HCEC 1CT (cell line): ENCODE measurements around the gene CIBAR2.

Experiments used
- DNase-seq: peaks from one replicate; pipeline ENCODE4 v3.0.0-alpha.2; 2017

The CIBAR2 gene

DNA sequence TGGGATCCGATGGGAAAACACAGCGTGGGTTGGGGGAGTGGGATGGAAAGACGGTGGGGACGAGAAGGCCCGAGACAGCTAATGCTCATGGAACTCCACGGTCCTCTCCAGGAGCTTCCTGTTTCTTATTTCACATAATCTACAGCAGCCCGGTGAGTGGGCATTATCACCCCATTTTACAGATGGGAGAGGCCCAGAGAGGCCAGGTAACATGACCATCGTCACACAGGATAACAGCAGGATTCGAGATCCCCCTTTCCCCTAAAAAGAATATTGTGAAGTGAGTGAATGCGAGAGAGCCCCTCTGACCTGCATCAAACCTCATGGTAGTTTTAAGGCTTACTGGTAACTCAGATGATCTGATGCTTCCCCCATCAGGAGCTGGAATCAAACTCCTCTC, 12.0 kb downstream of the CIBAR2 start:
- DNase-seq: no peak

DNA sequence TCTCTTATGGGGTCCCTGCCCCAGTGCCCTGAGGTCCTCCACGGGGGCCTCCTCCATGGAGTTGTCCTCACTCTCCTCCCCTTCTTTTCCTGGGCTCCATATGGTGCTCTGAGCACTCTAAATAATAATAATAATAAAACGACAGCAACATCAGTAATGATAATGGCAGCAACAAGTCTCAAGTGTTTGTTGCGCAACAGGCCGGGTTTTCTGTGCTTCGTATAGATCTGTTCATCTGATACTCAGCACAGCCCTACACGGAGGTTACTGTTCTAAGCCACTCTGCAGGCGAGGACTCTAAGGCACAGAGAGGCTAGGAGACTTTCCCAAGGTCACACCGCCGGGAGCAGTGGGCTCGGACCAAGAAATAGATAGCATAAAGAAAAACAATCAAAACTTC, 13.7 kb downstream of the CIBAR2 start:
- DNase-seq: no peak

DNA sequence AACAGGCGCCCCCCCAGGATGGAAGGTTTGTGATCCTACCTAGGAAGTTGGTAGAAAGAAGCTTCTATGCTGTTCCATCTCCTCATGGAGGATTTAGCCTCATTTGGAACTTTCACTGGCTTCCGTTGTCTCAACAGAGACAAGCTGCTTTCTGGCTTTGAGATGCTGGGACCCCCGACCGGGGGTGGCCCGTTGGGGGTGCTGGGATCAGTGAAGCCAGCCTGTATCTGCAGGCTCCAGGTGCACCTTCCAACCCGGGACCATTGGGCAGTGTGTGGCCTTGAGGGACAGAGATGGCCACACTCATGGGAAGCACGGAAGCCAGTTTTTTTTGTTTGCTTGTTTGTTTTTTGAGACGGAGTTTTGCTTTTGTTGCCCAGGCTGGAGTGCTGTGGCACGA, 15.4 kb downstream of the CIBAR2 start:
- DNase-seq: no peak

DNA sequence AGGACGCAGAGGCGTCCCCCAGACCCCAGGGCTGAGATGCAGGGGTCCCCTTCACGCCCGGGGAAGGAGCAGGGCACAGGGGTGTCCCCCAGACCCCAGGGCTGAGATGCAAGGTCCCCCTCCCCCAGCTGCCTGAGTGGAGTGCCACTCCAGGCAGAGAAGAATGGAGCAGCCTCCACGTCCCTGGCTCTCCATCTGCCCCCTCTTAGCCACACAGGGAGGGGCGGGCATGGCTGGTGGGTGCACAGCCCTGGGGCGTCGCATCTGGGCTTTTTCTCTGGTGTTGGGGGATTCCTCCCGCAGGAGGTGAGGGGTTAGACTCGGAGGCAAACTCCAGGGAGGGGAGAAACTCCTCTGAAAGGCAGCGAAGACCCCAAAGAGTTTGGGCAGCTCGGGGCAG, 17.5 kb downstream of the CIBAR2 start:
- no peak for DNase-seq

DNA sequence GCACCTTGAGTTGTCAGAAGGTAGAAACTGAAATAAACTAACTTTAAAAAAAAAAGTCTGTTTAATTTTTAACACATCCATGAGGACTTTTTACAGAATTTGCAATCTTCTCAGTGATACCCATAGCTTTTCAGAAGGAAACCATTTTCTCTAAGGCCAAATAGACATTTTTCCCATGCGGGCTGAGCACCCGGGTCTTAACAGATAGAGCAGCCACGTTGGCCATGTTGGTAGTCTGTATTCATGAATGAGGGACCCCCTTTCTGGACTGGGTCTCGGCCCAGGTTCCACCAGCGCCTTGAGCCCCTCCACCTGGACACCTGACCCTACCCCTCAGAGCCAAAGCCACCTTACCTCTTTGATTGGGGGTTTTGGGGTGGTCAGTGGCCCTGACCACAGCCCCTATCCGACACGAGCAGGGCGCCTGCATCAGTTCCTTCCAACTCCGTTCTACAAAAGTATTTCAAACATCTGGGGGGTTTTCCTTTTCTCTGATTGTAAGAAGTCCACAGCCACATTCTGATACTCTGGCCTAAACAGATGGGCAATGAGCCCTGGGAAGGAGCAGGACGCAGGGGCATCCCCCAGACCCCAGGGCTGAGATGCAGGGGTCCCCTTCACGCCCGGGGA, 18.0 kb downstream of the CIBAR2 start:
- DNase-seq: no peak

DNA sequence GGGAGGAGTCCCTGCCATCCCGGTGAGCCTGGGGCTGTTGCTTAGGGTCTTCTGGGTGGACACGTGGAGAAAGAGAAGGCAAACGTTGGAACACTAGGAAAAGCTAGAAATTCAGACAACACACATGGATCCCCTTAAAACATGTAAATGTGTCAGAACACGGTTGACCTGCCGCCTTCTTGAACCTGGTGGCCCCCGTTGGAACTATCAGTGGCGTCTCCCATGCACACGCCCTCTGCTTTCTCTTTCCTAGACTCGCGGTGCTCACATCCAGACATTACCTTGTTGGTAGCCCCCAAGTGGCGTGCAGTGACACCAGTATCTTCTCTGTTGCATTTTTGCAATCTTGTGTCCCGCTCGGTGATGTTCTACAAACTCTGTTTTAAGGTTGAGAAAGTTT, 18.6 kb downstream of the CIBAR2 start:
- no peak for DNase-seq

DNA sequence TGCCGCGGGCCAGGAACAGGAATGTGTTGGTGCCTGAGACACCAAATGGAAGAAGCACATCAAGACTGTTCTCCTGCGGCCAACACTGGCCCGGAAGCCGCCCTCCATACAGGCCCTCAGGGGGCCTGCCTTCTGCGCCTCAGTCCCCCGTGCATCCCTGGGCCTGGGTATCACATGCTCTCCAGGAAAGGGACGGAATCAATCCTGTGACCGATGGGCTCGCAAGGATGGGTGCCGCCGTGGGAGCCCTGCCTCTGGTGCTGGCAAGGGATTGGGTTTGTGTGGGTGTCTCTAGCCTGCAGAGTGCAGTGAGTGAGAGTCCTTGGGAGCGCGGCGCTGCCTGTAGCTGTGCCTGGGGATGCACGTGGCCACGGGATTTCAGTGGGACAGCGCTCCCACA, 19.4 kb downstream of the CIBAR2 start:
- no peak for DNase-seq

DNA sequence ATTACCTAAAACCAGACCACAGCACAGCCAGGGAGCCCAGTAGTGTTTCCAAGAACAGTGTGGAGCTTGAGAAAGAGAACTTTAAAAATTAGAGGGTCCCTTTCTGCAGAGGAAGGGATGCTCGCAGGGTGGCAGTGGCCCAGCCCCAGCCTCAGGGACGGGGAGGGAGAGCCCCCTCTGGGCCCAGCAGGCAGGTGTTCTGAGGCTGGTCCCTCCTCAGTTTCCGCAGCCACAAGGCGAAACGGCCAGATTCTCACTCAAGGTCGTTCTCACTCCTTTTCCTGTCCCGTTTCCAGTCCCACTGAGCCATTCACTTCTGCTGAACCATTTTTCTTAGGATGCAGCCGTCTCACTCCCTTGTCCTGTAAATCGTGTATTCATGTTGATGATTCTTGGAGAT, 20.0 kb downstream of the CIBAR2 start:
- no peak for DNase-seq

DNA sequence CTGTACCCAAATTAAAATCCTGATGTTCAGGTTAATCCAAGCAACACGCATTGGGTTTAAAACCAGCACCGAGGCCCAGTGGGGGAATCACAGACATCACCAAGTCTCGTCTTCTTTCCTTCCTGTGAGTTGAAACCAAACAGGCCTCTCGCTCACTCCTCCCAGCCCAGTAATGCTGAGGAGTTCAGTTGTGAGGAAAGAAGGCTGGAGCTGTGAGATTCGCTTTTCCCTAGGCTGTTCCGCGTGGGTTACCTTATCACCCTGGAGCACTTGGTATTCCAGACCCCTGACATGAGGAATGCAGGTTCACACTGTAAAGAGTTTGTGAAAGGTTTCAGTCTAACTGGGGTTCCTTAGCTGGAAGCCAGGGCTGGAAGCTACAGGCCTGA, 20.8 kb downstream of the CIBAR2 start:
- DNase-seq: no peak

DNA sequence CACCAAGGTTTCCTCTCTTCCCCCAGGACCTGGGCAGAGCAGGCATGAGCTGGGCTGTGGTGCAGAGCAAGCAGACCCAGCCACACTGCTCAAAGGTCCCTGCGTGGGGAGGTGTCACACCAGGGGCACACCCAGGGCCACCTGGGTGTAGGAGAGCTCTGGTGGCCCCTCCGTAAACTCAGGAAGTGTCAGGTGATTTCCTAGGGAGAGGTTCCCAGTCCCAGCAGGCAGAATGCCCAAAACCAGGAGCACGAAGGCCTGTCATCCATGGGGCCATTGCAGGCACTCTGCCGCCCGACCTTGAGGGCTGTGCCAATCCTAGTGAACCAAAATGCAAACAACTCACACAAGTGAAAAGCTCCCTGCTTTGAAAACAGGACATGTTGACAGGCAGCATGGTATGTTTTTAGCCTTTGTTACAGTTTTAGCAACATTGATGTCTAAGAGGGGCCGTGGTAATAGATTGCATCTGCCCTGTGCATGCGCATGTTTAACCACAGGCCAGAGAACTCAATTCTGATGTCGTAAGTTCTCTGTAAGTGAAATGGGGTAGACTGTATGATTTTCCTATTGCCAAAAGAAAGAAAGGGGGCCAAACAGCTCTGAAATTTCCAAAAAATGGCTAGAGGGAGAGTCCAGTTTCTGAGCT, 21.3 kb downstream of the CIBAR2 start:
- no peak for DNase-seq

DNA sequence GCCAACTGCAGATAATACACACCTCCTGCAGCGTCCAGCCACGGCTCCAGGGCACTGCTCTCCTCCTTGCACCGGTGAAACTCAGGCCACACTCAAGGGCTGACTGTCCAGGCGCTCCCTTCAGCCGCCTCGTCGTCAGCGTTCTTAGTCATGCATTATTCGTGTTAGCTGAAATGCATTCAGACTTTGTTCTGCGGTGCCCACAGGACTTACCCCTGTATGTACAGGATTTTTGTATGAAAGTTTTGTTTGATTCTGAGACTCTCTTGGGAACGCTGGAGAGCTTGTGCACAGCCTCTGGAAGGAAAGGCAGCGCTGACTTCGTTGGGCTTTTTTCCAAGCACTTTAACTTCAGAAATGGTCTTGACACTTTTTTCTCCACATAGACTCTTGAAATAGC, 22.1 kb downstream of the CIBAR2 start:
- no peak for DNase-seq

DNA sequence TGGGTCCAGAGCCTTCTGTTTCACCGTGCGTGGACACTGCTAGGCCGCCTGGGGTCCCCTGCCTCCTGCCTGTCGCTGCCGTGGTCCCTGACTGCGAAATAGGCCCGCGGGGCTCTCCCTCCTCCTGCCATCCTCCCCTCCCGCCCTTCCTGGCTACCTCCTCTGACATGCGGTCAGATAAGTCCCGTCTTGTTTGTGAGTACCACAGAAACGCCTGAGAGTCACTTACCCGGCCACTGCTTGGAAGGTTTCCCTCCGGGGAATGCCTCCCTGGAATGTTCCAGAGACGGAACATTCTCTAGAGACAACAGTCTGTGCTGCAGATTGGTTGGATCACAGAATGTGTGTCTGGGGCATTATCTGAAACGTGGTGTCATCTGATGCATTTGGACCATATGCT, 22.7 kb downstream of the CIBAR2 start:
- no peak for DNase-seq

DNA sequence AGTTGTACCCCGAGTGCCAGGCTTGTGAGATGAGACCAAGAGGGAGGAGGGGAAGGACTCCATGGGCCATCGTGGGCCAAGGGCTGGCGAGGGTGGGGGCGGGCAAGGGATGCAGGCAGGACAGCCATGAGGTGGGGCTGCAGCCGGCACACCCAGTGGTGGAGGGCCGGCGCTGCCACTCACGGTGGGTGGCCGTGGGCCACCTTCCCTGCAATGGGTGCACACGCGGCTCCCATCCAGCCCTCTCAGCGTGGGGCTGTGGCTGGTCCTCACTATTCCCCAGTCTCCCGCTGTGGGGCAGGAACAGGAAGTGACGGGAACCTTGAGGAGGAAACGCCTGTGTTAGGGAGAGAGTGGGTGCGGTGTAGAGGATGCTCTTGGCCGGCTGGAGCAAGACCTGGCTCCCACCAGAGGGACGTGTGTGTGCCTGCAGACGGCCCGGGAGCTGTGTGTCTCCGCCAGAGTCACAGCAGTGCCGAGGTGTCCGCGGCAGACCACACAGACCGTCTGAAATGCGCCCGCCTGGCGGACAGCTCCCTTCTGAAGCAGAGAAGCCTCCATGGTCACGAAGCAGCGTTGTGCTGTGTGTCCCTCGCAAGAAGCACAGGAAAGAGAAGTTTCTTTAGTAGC, 23.6 kb downstream of the CIBAR2 start:
- no peak for DNase-seq

DNA sequence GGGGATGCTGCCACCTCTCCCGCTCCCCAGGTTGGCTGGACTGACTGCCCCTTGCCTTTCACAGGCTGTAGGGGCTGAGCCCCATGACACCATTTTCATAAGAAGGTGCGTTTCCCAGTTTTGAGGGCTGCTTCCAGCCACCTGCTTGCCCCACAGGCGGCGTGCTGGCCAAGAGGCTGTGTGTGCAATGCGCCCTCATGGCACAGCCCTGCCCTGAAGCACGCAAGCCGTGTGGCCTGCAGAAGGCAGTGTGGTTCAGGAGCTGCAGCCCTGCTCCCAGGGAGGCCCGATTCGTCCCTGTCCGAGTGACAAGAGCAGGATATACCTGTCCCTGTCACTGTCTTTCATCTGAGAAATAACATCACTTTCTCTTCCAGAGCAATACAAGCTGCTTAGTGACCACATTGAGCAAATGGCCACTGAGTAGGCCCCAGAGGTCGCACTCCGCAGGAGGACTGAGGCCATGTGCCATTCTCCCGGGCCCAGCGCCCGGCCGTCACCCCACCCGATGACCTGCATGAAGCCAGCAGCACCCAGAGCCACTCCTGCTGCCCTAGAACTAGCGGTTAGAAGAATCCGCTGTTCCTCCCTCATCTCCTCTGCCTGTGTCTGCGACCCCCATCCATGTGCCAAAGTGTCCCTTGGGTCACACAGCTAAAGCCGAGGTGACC, 24.2 kb downstream of the CIBAR2 start:
- DNase-seq: no peak

DNA sequence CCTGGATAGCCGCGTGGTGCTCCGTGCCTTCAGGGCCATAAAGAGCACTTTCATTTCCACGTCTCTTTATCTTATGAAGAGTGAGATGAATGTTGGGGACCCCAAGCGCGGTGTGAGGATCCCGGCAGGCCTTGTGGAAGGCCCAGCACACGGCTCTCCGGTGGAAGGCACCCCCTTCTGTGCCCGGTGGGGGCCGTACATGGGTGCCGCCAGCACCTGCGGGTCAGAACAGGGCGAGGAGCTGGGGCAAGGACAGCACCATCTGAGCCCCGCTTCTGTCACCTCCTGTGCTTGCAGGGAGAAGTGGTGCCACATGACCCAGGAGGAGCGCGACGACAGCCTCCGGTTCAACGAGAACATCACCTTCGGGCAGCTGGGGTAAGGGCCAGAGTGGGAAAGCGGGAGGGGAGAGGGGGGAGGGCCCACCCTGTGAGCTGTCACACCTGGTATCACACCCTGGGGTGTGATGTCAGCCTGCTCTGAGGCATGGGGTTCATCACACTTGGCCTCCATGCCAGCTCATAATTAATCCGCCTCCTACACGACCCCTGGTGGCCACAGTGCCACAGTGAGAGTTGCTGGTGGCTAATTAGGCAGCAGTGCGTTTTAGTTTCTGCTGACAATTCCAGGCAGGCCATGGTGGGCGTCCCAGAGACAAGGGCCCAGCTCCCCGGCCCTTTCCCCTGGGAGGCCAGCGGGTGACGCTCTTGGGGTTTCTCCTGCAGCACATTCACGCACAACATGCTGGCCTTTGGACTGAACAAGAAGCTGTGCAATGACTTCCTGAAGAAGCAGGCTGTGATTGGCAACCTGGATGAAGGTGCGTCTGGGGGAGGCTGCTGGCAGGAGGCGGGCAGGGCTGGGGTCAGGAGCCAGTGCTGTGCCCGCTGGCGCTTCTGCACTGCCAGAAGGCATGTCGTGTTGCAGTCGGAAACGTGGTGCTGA, 25.7 kb downstream of the CIBAR2 start:
- peak; percentile 37 for DNase-seq

DNA sequence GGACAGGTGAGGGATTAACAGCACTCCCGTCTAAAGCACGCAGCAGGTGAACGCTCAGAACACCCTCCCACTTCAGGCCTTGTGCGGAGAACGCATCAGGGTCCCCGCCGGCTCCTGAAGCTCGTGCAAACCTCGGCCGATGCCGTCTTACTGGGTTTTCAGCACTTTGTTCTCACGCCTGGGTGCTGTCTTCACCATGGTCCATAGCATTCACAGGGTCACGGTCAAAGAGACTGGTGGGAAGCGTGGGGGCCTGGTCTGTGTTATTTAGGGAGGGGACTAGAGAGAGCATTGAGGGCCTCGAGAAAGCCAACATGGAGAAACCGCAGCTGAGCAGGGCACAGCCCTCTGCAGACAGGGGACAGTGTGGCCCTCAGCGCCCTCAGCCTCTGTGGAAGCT, 26.6 kb downstream of the CIBAR2 start:
- DNase-seq: no peak

DNA sequence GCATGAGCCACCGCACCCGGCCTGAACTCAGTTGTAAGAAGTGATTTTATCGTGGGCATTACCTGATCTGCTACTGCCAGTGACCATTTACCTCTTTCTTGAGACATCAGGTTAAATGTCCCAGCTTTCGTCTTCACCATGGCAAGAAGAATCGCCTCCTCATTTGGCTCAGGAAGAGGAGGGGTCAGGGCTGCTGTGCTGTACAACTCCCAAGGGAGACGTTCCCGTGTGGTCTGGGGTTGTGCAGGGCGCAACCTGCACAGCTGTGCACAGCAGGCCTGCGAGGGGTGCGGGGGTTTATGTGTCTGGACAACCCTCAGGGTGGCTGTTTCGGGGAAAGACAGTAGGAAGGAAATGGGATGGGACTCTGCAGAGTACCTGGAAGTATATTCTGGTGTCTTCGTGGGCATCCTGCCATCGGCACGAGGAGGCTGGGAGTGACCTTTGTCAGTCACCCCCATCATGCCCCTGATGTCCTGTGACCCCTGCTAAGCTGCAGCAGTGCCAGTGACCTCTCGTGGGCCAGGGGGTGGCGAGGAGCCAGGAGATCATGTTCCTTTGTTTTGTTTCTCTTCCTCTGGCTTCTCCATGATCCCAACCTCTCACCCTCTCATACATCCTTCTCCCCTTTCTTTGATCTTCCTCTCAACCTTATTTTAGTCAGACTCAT, 27.3 kb downstream of the CIBAR2 start:
- DNase-seq: no peak

DNA sequence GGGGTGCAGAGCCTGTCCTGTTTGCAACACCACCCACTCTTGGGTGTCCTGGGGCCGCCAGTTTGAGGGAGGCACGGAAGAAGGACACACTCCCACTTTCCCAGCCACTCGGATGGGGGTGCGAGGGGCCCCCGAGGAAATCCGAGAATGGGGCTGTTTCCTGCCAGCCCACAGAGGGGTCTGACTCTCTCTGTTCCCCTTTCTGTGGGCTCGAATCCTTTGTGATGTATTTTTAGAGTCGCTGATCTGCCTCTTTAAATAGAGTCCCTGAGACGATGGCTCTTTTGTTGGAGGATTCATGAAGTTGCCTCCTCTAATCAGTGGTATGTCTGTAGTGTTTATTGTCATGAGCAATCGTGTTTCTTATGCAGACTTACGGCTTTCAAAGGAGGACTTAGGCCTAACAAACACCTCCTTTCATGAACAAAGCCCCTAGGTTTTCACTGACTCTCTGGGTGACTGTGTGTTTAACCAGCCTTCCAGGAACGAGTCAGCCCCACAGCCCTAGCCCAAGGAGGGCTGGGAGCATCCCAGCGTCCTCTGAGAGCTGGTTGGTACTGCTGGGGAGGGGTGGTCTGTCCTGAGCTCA, 29.1 kb downstream of the CIBAR2 start:
- no peak for DNase-seq

DNA sequence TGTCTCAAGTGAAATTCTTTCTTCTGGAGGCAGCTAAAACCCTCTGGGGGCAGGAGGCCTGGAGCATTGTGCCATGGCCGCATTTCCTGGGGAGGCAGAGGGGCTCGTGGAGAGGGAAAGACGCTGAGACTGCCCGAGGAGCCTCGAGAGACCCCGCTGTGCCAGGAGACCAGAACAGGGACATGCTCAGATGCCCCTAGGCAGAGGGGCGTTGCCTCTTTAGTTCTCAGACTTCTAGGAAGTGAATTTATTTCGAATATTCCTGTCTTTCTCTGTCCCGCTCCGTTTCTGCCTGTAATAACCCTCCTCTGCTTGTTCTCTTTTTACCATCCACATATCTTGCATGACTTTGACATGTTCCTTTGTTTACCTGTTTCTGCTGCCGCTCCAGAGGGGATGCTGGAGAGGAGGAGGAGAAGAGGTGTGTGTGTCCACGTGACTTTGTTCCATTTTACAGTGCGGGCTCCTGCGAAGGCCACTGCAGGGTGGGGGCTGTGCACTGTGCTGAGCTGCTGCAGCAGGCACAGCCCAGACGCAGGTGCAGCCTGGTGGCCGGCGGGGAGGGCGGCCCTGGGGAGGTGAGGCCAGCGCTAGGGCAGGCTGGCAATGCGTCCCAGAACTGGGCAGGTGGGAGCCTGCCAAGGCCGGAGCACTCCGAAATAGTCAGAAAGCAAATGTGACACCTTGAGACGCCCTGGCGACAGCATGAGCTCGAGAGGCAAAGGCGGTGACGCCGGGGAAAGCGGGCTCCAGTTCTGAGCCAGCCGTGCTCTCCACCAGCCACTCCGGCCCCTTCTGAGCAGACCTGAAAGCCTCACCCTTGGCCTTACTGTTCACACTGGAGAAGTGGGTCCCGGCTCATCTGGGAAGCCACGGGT, 29.9 kb downstream of the CIBAR2 start:
- DNase-seq: no peak

DNA sequence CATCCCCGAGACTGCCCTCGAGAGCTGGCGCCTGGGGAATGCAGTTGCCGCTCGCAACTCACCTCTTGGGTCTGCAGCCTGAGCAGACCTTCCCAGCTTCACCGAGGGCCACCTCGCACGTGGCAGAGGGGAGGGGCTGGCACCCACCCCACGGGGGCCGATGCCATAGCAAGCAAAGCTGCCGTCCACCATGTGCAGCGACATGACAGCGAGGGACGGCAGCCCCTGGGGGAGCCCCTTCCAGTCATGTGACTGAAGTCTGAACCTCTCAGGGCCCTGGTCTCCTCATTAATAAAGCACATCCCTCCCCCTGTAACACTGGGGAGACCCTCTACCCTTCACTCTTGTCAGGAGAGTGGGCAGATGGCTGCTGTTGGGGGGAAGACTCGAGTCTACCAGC, 30.5 kb downstream of the CIBAR2 start:
- no peak for DNase-seq

DNA sequence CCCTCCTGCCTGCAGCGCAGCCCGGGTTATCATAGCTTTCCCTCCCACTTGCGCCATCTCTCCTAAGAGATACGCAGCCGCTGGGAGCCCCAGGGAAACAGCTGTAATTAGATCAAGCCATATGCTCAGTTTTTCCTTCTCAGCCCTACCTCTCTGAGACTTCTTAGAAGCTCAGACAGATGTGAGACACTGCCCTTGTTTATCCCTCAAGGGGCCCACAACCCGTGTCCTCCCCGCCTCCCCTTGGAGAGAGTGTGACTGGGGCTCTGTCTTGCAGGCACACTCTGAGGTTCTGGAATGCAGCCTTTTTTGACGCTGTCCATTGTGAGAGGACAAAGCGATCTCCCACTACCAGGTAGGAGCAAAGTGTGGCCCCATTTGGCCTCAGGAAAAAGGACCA, 31.2 kb downstream of the CIBAR2 start:
- DNase-seq: no peak
